Esophagus muscularis mucosa (tissue), 4 donors: ENCODE results near the gene RASGRF1.

Source experiments
- EP300 ChIP-seq: sonication (generic); formaldehyde crosslinking; IDR thresholded peaks from one replicate; pipeline ENCODE4 v1.6.1; 2017; ENCODE audit warnings: antibody characterized with exemption
- POLR2A ChIP-seq: fragments of 450-650 bp; IDR thresholded peaks from one replicate; pipeline ENCODE4 v1.6.1; 2017; ENCODE audit warnings: antibody characterized with exemption, moderate library complexity, mild to moderate bottlenecking, low read depth
- TF ChIP-seq, protein P1 (sequence below), 3 experiments: fragments of 200-600 bp in 2 of 3; fragments of 450-650 bp in 1 of 3; sonication (generic) in 2 of 3; IDR thresholded peaks; one replicate each; pipeline ENCODE4 v1.5.1; 2017 to 2019; ENCODE audit warnings: antibody characterized with exemption in 3 of 3, mild to moderate bottlenecking in 2 of 3, moderate library complexity in 1 of 3

DNA sequence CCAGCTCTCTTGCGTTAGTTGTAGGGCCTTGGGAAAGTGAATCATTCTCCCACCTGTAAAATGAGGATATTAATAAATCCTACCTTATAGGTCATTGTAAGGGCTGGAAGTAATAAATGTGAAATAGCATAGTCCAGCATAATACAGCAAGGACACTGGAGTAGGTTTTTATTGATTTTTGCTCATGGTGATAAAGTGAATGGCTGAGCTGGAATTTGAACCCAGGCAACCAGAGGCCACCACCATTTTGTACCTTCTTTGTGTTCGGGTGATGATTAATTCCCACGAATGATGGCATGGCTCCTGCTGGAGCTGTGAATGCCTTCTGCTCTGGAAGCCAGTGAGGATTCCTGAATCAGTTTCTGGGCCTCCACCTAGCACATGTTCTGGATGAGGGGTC lies 177.6 kb downstream of the RASGRF1 start:
- TF ChIP-seq, protein P1, sequence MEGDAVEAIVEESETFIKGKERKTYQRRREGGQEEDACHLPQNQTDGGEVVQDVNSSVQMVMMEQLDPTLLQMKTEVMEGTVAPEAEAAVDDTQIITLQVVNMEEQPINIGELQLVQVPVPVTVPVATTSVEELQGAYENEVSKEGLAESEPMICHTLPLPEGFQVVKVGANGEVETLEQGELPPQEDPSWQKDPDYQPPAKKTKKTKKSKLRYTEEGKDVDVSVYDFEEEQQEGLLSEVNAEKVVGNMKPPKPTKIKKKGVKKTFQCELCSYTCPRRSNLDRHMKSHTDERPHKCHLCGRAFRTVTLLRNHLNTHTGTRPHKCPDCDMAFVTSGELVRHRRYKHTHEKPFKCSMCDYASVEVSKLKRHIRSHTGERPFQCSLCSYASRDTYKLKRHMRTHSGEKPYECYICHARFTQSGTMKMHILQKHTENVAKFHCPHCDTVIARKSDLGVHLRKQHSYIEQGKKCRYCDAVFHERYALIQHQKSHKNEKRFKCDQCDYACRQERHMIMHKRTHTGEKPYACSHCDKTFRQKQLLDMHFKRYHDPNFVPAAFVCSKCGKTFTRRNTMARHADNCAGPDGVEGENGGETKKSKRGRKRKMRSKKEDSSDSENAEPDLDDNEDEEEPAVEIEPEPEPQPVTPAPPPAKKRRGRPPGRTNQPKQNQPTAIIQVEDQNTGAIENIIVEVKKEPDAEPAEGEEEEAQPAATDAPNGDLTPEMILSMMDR (IDR thresholded peaks at IDR 0.05): no peak
- TF ChIP-seq POLR2A: no peak
- TF ChIP-seq EP300: no peak
